Keratinocyte (primary cell): Measurements from ENCODE around the gene SLC6A7.

Experiments
- EZH2 ChIP-seq: IDR thresholded peaks from one replicate; pipeline ENCODE4 v1.6.1; 2012; ENCODE audit warnings: inconsistent platforms, mild to moderate bottlenecking, low read length, moderate library complexity
- TF ChIP-seq, protein P1 (sequence below), 3 experiments: IDR thresholded peaks in 1 of 3; conservative IDR thresholded peaks in 1 of 3; optimal IDR thresholded peaks in 1 of 3; 2 replicates in 2 of 3; 3 replicates in 1 of 3; pipeline versions ENCODE3 to v1.5.1; 2011; ENCODE audit warnings: low read length in 3 of 3, mild to moderate bottlenecking in 3 of 3, moderate library complexity in 2 of 3, control low read depth in 1 of 3, inconsistent platforms in 1 of 3; ENCODE audit not compliant: insufficient read depth in 2 of 3; ENCODE audit errors: extremely low read depth in 1 of 3

DNA sequence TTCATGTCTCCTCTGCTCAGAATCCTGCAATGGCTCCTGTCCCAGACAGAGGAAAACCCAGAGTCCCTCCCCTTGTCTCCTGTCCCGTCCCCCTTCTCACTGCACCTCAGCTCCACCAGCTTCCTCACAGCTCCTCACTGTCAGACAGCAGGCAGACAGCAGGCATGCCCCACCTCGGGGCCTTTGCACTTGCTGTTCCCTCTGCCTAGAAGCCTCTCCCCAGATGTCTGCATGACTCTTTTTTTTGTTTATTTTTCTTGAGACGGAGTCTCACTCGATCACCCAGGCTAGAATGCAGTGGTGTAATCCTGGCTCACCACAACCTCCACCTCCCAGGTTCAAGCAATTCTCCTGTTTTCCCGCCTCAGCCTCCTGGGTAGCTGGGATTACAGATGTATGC, 8.8 kb upstream of the SLC6A7 start:
- TF ChIP-seq, protein P1, sequence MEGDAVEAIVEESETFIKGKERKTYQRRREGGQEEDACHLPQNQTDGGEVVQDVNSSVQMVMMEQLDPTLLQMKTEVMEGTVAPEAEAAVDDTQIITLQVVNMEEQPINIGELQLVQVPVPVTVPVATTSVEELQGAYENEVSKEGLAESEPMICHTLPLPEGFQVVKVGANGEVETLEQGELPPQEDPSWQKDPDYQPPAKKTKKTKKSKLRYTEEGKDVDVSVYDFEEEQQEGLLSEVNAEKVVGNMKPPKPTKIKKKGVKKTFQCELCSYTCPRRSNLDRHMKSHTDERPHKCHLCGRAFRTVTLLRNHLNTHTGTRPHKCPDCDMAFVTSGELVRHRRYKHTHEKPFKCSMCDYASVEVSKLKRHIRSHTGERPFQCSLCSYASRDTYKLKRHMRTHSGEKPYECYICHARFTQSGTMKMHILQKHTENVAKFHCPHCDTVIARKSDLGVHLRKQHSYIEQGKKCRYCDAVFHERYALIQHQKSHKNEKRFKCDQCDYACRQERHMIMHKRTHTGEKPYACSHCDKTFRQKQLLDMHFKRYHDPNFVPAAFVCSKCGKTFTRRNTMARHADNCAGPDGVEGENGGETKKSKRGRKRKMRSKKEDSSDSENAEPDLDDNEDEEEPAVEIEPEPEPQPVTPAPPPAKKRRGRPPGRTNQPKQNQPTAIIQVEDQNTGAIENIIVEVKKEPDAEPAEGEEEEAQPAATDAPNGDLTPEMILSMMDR (optimal IDR thresholded peaks at IDR 0.05 in 1 of 3, IDR thresholded peaks at IDR 0.05 in 1 of 3, conservative IDR thresholded peaks at IDR 0.05 in 1 of 3; ENCODE audit: extremely low read depth in 1 of 3, insufficient read depth in 2 of 3, low read length in 3 of 3), result no peak
- TF ChIP-seq EZH2, result no peak
